ENCODE measurements around the gene ATF6. TPM values are rescaled to one million over a fixed set of nuclear protein-coding genes. Genes with fewer than 3 reads are reported as not detected.

ATF6 gene
- total RNA-seq, 2 donors from 2014 or later: 14.4 to 19.8 TPM

GRCh38 chr1:161970036-161970435 is 203.9 kb downstream of the ATF6 start:
- TF ChIP-seq, protein P1, sequence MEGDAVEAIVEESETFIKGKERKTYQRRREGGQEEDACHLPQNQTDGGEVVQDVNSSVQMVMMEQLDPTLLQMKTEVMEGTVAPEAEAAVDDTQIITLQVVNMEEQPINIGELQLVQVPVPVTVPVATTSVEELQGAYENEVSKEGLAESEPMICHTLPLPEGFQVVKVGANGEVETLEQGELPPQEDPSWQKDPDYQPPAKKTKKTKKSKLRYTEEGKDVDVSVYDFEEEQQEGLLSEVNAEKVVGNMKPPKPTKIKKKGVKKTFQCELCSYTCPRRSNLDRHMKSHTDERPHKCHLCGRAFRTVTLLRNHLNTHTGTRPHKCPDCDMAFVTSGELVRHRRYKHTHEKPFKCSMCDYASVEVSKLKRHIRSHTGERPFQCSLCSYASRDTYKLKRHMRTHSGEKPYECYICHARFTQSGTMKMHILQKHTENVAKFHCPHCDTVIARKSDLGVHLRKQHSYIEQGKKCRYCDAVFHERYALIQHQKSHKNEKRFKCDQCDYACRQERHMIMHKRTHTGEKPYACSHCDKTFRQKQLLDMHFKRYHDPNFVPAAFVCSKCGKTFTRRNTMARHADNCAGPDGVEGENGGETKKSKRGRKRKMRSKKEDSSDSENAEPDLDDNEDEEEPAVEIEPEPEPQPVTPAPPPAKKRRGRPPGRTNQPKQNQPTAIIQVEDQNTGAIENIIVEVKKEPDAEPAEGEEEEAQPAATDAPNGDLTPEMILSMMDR (conservative IDR thresholded peaks at IDR 0.05): no peak
- H3K27me3 ChIP-seq (ENCODE audit: control insufficient read depth, insufficient read depth, low read length, poor library complexity, severe bottlenecking): no peaks in the 10 kb centered on the region
- DNase-seq: no peak

GRCh38 chr1:161970633-161971032 is 204.5 kb downstream of the ATF6 start:
- Histone ChIP-seq H3K9ac (ENCODE audit: extremely low read depth, low read length, poor library complexity, severe bottlenecking) (no peak overlapping the region), H3K9me3 (ENCODE audit: control insufficient read depth, low read length) (no peaks in the 10 kb centered on the region), H3K36me3 (ENCODE audit: control insufficient read depth, insufficient read depth, low read length) (no peaks in the 10 kb centered on the region), H3K4me3 (ENCODE audit: low read length) (no peak overlapping the region), H3K27me3 (ENCODE audit: control insufficient read depth, insufficient read depth, low read length, poor library complexity, severe bottlenecking) (no peaks in the 10 kb centered on the region), H3K4me1 (ENCODE audit: control insufficient read depth, insufficient read depth, low read length) (no peaks in the 10 kb centered on the region), H3K27ac (ENCODE audit: low read depth, low read length) (no peak overlapping the region)
- Mint-ChIP-seq H3K9me3 (no peaks in the 10 kb centered on the region), H3K4me1 (no peaks in the 10 kb centered on the region), H3K27ac (no peak overlapping the region), H3K27me3 (ENCODE audit: insufficient read depth) (peaks cover 5% of the 10 kb centered on the region), H3K36me3 (ENCODE audit: low read depth) (no peaks in the 10 kb centered on the region), H3K4me3 (no peak overlapping the region)
- peak; percentile 52 for DNase-seq
- 62% methylated on average over 3 of the region's 3 CpGs; no CpG with 5 or more reads in 1 of the 2 experiments for WGBS, 2 experiments (ENCODE audit: insufficient coverage in 1 of 2, insufficient read length in 1 of 2)
- TF ChIP-seq, protein P1 (conservative IDR thresholded peaks at IDR 0.05): no peak

More at GRCh38 chr1:161970036-161970435, 203.9 kb downstream of the ATF6 start:
- Mint-ChIP-seq H3K9me3 (no peaks in the 10 kb centered on the region), H3K36me3 (ENCODE audit: low read depth) (no peaks in the 10 kb centered on the region), H3K27me3 (ENCODE audit: insufficient read depth) (peaks cover 5% of the 10 kb centered on the region), H3K4me3 (no peak overlapping the region), H3K27ac (no peak overlapping the region), H3K4me1 (peaks cover 2% of the 10 kb centered on the region)
- H3K36me3 ChIP-seq (ENCODE audit: control insufficient read depth, insufficient read depth, low read length): no peaks in the 10 kb centered on the region
- H3K9me3 ChIP-seq (ENCODE audit: control insufficient read depth, low read length): no peaks in the 10 kb centered on the region
- H3K27ac ChIP-seq (ENCODE audit: low read depth, low read length): no peak overlapping the region
- no peak overlapping the region for H3K4me3 ChIP-seq (ENCODE audit: low read length)
- H3K4me1 ChIP-seq (ENCODE audit: control insufficient read depth, insufficient read depth, low read length): no peaks in the 10 kb centered on the region
- 89% methylated on average over 4 to 6 of the region's 6 CpGs for WGBS, 2 experiments (ENCODE audit: insufficient coverage in 1 of 2, insufficient read length in 1 of 2)
- no peak overlapping the region for H3K9ac ChIP-seq (ENCODE audit: extremely low read depth, low read length, poor library complexity, severe bottlenecking)

GRCh38 chr1:161972828-161973227 is 206.7 kb downstream of the ATF6 start:
- Histone ChIP-seq H3K9ac (ENCODE audit: extremely low read depth, low read length, poor library complexity, severe bottlenecking) (no peak overlapping the region), H3K27ac (ENCODE audit: low read depth, low read length) (no peak overlapping the region), H3K4me1 (ENCODE audit: control insufficient read depth, insufficient read depth, low read length) (no peaks in the 10 kb centered on the region), H3K9me3 (ENCODE audit: control insufficient read depth, low read length) (no peaks in the 10 kb centered on the region), H3K36me3 (ENCODE audit: control insufficient read depth, insufficient read depth, low read length) (no peaks in the 10 kb centered on the region), H3K27me3 (ENCODE audit: control insufficient read depth, insufficient read depth, low read length, poor library complexity, severe bottlenecking) (no peaks in the 10 kb centered on the region), H3K4me3 (ENCODE audit: low read length) (no peak overlapping the region)
- no peak overlapping the region for H3K4me3 Mint-ChIP-seq
- no peak for DNase-seq
- no peak overlapping the region for H3K27ac Mint-ChIP-seq
- no peaks in the 10 kb centered on the region for H3K4me1 Mint-ChIP-seq
- TF ChIP-seq, protein P1 (conservative IDR thresholded peaks at IDR 0.05): no peak
- no peaks in the 10 kb centered on the region for H3K36me3 Mint-ChIP-seq (ENCODE audit: low read depth)
- peaks cover 14% of the 10 kb centered on the region for H3K27me3 Mint-ChIP-seq (ENCODE audit: insufficient read depth)
- H3K9me3 Mint-ChIP-seq: peaks cover 2% of the 10 kb centered on the region
- WGBS, 2 experiments (ENCODE audit: insufficient coverage in 1 of 2, insufficient read length in 1 of 2): 95% methylated on average over 9 of the region's 9 CpGs; no CpG with 5 or more reads in 1 of the 2 experiments
